Progenitor cell of endocrine pancreas (in vitro differentiated cells): ENCODE data around the gene CCND1. TPM values are rescaled to one million over a fixed set of nuclear protein-coding genes. Genes with fewer than 3 reads are reported as not detected.
"Not testable (repeated sequence)": the region's sequence is repeated elsewhere in the genome, so short reads cannot be mapped to it uniquely, and the experiment has no call there.

Experiments used
- DNase-seq: peaks from one replicate; pipeline ENCODE4 v3.0.0; 2021; ENCODE audit warnings: low spot score; ENCODE audit not compliant: unreplicated experiment
- H3K27ac Mint-ChIP-seq: 2 replicates; pipeline ENCODE4 v1.8.0; 2021; ENCODE audit warnings: mild to moderate bottlenecking, moderate library complexity, mixed read lengths
- H3K27me3 Mint-ChIP-seq: 2 replicates; pipeline ENCODE4 v1.8.0; 2021; ENCODE audit warnings: mixed read lengths
- H3K36me3 Mint-ChIP-seq: 2 replicates; pipeline ENCODE4 v1.8.0; 2022; ENCODE audit warnings: mixed read lengths; ENCODE audit not compliant: insufficient read depth
- H3K4me1 Mint-ChIP-seq: 2 replicates; pipeline ENCODE4 v1.8.0; 2021; ENCODE audit warnings: low read depth, mixed read lengths
- H3K4me3 Mint-ChIP-seq: 2 replicates; pipeline ENCODE4 v1.8.0; 2021; ENCODE audit warnings: low read depth, mild to moderate bottlenecking, moderate library complexity, mixed read lengths
- H3K9me3 Mint-ChIP-seq: 2 replicates; pipeline ENCODE4 v1.8.0; 2021; ENCODE audit warnings: low read depth, mixed read lengths
- total RNA-seq: library from RNA; stranded (reverse); gene quantifications from 2 replicates; pipeline ENCODE4 v1.2.1, GENCODE V29; 2021
- TF ChIP-seq, protein P1 (sequence below): fragments of 200-600 bp; sonication (generic); IDR thresholded peaks from one replicate; pipeline ENCODE4 v1.5.0; 2021; ENCODE audit warnings: antibody characterized with exemption, mild to moderate bottlenecking; ENCODE audit not compliant: unreplicated experiment

The CCND1 gene
- total RNA-seq, 1 donor from 2014 or later = 437 TPM

GRCh38 chr11:69691463-69691862, 50.5 kb downstream of the CCND1 start:
- Mint-ChIP-seq H3K9me3 (peaks cover 30% of the 10 kb centered on the region), H3K4me1 (peaks cover 13% of the 10 kb centered on the region), H3K27ac (no peak overlapping the region), H3K4me3 (no peak overlapping the region), H3K36me3 (peaks cover 17% of the 10 kb centered on the region), H3K27me3 (peaks cover 2% of the 10 kb centered on the region)
- DNase-seq = no peak
- TF ChIP-seq, protein P1, sequence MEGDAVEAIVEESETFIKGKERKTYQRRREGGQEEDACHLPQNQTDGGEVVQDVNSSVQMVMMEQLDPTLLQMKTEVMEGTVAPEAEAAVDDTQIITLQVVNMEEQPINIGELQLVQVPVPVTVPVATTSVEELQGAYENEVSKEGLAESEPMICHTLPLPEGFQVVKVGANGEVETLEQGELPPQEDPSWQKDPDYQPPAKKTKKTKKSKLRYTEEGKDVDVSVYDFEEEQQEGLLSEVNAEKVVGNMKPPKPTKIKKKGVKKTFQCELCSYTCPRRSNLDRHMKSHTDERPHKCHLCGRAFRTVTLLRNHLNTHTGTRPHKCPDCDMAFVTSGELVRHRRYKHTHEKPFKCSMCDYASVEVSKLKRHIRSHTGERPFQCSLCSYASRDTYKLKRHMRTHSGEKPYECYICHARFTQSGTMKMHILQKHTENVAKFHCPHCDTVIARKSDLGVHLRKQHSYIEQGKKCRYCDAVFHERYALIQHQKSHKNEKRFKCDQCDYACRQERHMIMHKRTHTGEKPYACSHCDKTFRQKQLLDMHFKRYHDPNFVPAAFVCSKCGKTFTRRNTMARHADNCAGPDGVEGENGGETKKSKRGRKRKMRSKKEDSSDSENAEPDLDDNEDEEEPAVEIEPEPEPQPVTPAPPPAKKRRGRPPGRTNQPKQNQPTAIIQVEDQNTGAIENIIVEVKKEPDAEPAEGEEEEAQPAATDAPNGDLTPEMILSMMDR = no peak

- TF ChIP-seq, protein P1 = no peak
- no peak overlapping the region for H3K27ac Mint-ChIP-seq
- no peak for DNase-seq
- peaks cover 17% of the 10 kb centered on the region for H3K36me3 Mint-ChIP-seq
- peaks cover 30% of the 10 kb centered on the region for H3K9me3 Mint-ChIP-seq
- H3K27me3 Mint-ChIP-seq = peaks cover 2% of the 10 kb centered on the region
- no peak overlapping the region for H3K4me3 Mint-ChIP-seq
- H3K4me1 Mint-ChIP-seq = peaks cover 15% of the 10 kb centered on the region
Measured at GRCh38 chr11:69692422-69692821, 51.5 kb downstream of the CCND1 start.

DNA sequence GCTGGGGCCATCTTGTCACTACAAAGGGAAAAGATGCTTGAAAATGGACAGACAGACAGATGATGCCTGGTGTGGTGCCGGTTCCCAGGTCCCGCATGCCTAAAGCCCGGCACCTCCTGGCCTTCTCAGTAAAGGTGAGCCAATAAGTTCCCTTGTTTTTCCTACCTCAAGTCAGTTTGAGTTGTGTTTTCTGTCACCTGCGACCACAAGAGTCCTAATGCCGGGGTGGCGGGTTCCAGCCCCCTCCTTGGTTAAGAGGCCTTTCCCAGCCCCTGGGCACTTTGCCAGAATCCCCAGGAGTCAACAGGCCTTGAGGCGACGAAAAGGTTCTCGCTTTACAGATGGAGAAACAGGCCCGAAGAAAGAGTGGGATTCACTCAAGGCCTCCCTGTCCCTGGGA, 53.8 kb downstream of the CCND1 start:
- H3K27ac Mint-ChIP-seq = no peak overlapping the region
- peaks cover 6% of the 10 kb centered on the region for H3K4me1 Mint-ChIP-seq
- no peak overlapping the region for H3K4me3 Mint-ChIP-seq
- H3K9me3 Mint-ChIP-seq = peaks cover 16% of the 10 kb centered on the region
- TF ChIP-seq, protein P1 = no peak
- peaks cover 6% of the 10 kb centered on the region for H3K36me3 Mint-ChIP-seq
- peaks cover 2% of the 10 kb centered on the region for H3K27me3 Mint-ChIP-seq
- DNase-seq = no peak

DNA sequence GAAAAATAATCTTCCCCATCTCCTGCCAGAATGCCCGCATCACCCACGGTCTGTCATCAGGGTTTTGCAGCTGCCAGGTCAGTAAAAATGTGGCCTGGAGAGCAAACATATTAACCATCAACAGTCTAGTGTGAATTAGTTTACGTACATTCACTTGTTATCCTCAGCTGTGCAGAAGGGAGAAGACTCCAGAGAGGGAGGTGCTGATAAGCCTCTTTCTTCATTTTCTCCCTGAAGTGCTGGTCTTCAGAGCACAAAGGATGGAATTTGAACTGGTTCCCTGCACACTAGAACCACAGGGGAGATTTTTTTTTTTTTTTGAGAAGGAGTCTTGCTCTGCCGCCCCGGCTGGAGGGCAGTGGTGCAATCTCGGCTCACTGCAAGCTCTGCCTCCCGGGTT, 54.6 kb downstream of the CCND1 start:
- peaks cover 2% of the 10 kb centered on the region for H3K27me3 Mint-ChIP-seq
- H3K36me3 Mint-ChIP-seq = peaks cover 4% of the 10 kb centered on the region
- peaks cover 7% of the 10 kb centered on the region for H3K4me1 Mint-ChIP-seq
- TF ChIP-seq, protein P1 = no peak
- no peak overlapping the region for H3K4me3 Mint-ChIP-seq
- H3K9me3 Mint-ChIP-seq = peaks cover 12% of the 10 kb centered on the region
- H3K27ac Mint-ChIP-seq = no peak overlapping the region
- DNase-seq = no peak

DNA sequence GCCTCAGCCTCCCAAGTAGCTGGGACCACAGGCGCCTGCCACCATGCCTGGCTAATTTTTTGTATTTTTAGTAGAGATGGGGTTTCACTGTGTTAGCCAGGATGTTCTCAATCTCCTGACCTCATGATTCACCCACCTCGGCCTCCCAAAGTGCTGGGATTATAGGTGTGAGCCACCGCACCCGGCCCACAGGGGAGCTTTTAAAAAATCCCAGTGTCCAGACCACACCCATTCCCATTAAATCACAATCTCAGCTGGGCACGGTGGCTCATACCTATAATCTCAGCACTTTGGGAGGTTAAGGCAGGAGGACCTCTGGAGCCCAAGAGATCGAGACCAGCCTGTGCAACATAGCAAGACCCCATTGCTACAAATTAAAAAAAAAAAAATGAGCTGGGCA, 55.0 kb downstream of the CCND1 start:
- H3K27me3 Mint-ChIP-seq, H3K9me3 Mint-ChIP-seq, H3K36me3 Mint-ChIP-seq, H3K27ac Mint-ChIP-seq, H3K4me3 Mint-ChIP-seq, DNase-seq, H3K4me1 Mint-ChIP-seq: not testable (repeated sequence)

- Mint-ChIP-seq H3K9me3 (peaks cover 6% of the 10 kb centered on the region), H3K27me3 (peaks cover 7% of the 10 kb centered on the region), H3K4me1 (peaks cover 9% of the 10 kb centered on the region), H3K36me3 (no peaks in the 10 kb centered on the region), H3K27ac (no peak overlapping the region), H3K4me3 (no peak overlapping the region)
- TF ChIP-seq, protein P1 = no peak
- DNase-seq = no peak
Measured at GRCh38 chr11:69696749-69697468, 56.0 kb downstream of the CCND1 start.
